Amniotic epithelial cell (primary cell): ENCODE results near the gene GAP43.

Source experiments
- DNase-seq: peaks from one replicate; pipeline ENCODE4 v3.0.0-alpha.2; 2010; ENCODE audit warnings: low read depth

The GAP43 gene

GRCh38 chr3:115766587-115767482 lies 143.5 kb downstream of the GAP43 start:
- DNase-seq = peak; percentile 91

DNA sequence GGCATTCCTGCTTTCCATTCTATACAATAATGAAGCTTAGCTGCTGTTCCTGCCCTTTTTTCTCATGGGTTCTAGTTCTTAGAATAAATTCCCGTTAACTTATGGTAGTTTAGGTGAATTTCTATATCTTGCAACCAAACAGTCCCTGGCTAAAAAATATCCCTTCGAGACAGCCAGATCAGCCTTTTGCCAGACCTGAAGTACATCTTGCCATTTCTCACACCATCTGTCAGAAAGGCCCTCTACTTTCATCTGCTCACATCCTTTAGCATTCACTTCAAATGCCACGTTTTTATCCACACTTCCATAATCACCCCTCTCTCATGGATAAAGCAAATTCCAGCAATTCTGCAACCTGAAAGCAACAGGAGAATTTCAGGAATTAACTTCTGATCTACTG lies 145.4 kb downstream of the GAP43 start:
- no peak for DNase-seq
